HepG2 (cell line): Measurements from ENCODE around the gene SNAP47. TPM values are rescaled to one million over a fixed set of nuclear protein-coding genes. Genes with fewer than 3 reads are reported as not detected.

Source experiments
- HDAC2 ChIP-seq: sonication (generic); formaldehyde crosslinking; IDR thresholded peaks from 2 replicates; pipeline ENCODE4 v1.4.0; 2020; ENCODE audit warnings: missing genetic modification reagents
- HES4 ChIP-seq: sonication (generic); formaldehyde crosslinking; IDR thresholded peaks from 2 replicates; pipeline ENCODE4 v1.9.0; 2021; ENCODE audit warnings: mild to moderate bottlenecking, missing genetic modification reagents, borderline replicate concordance
- HOXA5 ChIP-seq: sonication (generic); formaldehyde crosslinking; IDR thresholded peaks from 2 replicates; pipeline ENCODE4 v1.4.0; 2020; ENCODE audit warnings: missing genetic modification reagents
- KLF13 ChIP-seq: sonication (generic); formaldehyde crosslinking; IDR thresholded peaks from 2 replicates; pipeline ENCODE4 v1.4.0; 2020; ENCODE audit warnings: mild to moderate bottlenecking, missing genetic modification reagents
- MBNL3 ChIP-seq: fragments of 250-450 bp; sonication (Bioruptor Pico); conservative IDR thresholded peaks from 2 replicates; pipeline ENCODE4 v1.8.0; 2022; ENCODE audit warnings: mild to moderate bottlenecking, inconsistent platforms
- MEIS2 ChIP-seq: sonication (generic); formaldehyde crosslinking; IDR thresholded peaks from 2 replicates; pipeline ENCODE4 v1.9.0; 2021; ENCODE audit warnings: mild to moderate bottlenecking, missing genetic modification reagents
- MYPOP ChIP-seq: sonication (generic); formaldehyde crosslinking; IDR thresholded peaks from 2 replicates; pipeline ENCODE4 v1.8.1; 2023; ENCODE audit warnings: mild to moderate bottlenecking, moderate library complexity, missing genetic modification reagents
- REXO4 ChIP-seq: sonication (generic); formaldehyde crosslinking; IDR thresholded peaks from 2 replicates; pipeline ENCODE4 v1.8.0; 2022; ENCODE audit warnings: missing genetic modification reagents, mild to moderate bottlenecking, borderline replicate concordance
- SSRP1 ChIP-seq: IDR thresholded peaks from 2 replicates; pipeline ENCODE4 v1.6.1; 2016; ENCODE audit warnings: control low read depth
- ZBTB46 ChIP-seq: sonication (generic); formaldehyde crosslinking; IDR thresholded peaks from 2 replicates; pipeline ENCODE4 v1.4.0; 2020; ENCODE audit warnings: mild to moderate bottlenecking, missing genetic modification reagents, borderline replicate concordance
- ZIK1 ChIP-seq: sonication (generic); formaldehyde crosslinking; IDR thresholded peaks from 2 replicates; pipeline ENCODE4 v1.5.0; 2020; ENCODE audit warnings: mild to moderate bottlenecking, low read depth, missing genetic modification reagents, borderline replicate concordance
- ZKSCAN8 ChIP-seq: IDR thresholded peaks from 2 replicates; pipeline ENCODE4 v1.6.1; 2016; ENCODE audit warnings: borderline replicate concordance, missing genetic modification reagents, missing compliant biosample characterization
- ZNF670 ChIP-seq: sonication (generic); formaldehyde crosslinking; IDR thresholded peaks from 2 replicates; pipeline ENCODE4 v1.8.0; 2022; ENCODE audit warnings: mild to moderate bottlenecking, missing genetic modification reagents, borderline replicate concordance
- polyA plus RNA-seq, 8 experiments: library from polyadenylated mRNA; depleted of rRNA in 3 of 8; stranded (reverse) in 7 of 8; unstranded in 1 of 8; fragments of >200 nt; fragmentation: Illumina TruSeq in 4 of 8; extraction: Trizol in 4 of 8; gene quantifications; 2 replicates each; pipeline versions ENCODE4 v1.2.1 to v1.2.3, GENCODE V29; 2011 to 2016; ENCODE audit warnings: low read depth in 4 of 8, missing spikeins in 1 of 8, mixed read lengths in 1 of 8; ENCODE audit not compliant: insufficient read depth in 1 of 8
- total RNA-seq, 5 experiments: library from RNA; depleted of rRNA; stranded (reverse); fragments of >200 nt; fragmentation: Illumina TruSeq; extraction: Trizol; gene quantifications; 2 replicates each; pipeline ENCODE4 v1.2.3, GENCODE V29; 2016; ENCODE audit warnings: low read depth in 1 of 5
- TF ChIP-seq, protein P1 (sequence below): sonication (generic); formaldehyde crosslinking; IDR thresholded peaks from 2 replicates; pipeline ENCODE4 v1.4.0; 2020; ENCODE audit warnings: mild to moderate bottlenecking, missing genetic modification reagents, borderline replicate concordance
- TF ChIP-seq, protein P2 (sequence below): sonication (generic); formaldehyde crosslinking; IDR thresholded peaks from 2 replicates; pipeline ENCODE4 v1.4.0; 2020; ENCODE audit warnings: mild to moderate bottlenecking, missing genetic modification reagents
- TF ChIP-seq, protein P3 (sequence below): sonication (generic); formaldehyde crosslinking; IDR thresholded peaks from 2 replicates; pipeline ENCODE4 v1.4.0; 2020; ENCODE audit warnings: missing genetic modification reagents, mild to moderate bottlenecking, borderline replicate concordance

The SNAP47 gene
- total and polyA plus RNA-seq, 2 of the 13 experiments (the other 11 are each of a cell fraction or from before 2014, with no cell fraction given) = 13.6 to 25.1 TPM

GRCh38 chr1:227734856-227735538 is at the start of gene SNAP47, which contains the start of gene JMJD4 (continued):
- TF ChIP-seq, protein P1, sequence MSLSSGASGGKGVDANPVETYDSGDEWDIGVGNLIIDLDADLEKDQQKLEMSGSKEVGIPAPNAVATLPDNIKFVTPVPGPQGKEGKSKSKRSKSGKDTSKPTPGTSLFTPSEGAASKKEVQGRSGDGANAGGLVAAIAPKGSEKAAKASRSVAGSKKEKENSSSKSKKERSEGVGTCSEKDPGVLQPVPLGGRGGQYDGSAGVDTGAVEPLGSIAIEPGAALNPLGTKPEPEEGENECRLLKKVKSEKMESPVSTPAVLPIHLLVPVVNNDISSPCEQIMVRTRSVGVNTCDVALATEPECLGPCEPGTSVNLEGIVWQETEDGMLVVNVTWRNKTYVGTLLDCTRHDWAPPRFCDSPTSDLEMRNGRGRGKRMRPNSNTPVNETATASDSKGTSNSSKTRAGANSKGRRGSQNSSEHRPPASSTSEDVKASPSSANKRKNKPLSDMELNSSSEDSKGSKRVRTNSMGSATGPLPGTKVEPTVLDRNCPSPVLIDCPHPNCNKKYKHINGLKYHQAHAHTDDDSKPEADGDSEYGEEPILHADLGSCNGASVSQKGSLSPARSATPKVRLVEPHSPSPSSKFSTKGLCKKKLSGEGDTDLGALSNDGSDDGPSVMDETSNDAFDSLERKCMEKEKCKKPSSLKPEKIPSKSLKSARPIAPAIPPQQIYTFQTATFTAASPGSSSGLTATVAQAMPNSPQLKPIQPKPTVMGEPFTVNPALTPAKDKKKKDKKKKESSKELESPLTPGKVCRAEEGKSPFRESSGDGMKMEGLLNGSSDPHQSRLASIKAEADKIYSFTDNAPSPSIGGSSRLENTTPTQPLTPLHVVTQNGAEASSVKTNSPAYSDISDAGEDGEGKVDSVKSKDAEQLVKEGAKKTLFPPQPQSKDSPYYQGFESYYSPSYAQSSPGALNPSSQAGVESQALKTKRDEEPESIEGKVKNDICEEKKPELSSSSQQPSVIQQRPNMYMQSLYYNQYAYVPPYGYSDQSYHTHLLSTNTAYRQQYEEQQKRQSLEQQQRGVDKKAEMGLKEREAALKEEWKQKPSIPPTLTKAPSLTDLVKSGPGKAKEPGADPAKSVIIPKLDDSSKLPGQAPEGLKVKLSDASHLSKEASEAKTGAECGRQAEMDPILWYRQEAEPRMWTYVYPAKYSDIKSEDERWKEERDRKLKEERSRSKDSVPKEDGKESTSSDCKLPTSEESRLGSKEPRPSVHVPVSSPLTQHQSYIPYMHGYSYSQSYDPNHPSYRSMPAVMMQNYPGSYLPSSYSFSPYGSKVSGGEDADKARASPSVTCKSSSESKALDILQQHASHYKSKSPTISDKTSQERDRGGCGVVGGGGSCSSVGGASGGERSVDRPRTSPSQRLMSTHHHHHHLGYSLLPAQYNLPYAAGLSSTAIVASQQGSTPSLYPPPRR (CRISPR knock-in tag) = peak; percentile 77
- TF ChIP-seq SSRP1 (CRISPR knock-in tag) (no peak), KLF13 (CRISPR knock-in tag) (no peak; the same call in 1 of the 2 replicates), MBNL3 (CRISPR knock-in tag) (no peak), HOXA5 (peak; percentile 86), ZIK1 (CRISPR knock-in tag) (peak; percentile 31; the same call in 1 of the 2 replicates), ZBTB46 (CRISPR knock-in tag) (no peak), HDAC2 (CRISPR knock-in tag) (peak; percentile 81), HES4 (CRISPR knock-in tag) (peak; percentile 74; the same call in 1 of the 2 replicates), ZNF670 (peak; percentile 93; the same call in 1 of the 2 replicates), MYPOP (peak; percentile 78), ZKSCAN8 (CRISPR knock-in tag) (peak; percentile 90; the same call in 1 of the 2 replicates), REXO4 (CRISPR knock-in tag) (no peak), MEIS2 (CRISPR knock-in tag) (peak; percentile 86)
- TF ChIP-seq, protein P2, sequence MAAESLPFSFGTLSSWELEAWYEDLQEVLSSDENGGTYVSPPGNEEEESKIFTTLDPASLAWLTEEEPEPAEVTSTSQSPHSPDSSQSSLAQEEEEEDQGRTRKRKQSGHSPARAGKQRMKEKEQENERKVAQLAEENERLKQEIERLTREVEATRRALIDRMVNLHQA (CRISPR knock-in tag) = 0 out of 2 replicates have a peak, but pooled peaks have one; percentile 40
- TF ChIP-seq, protein P3, sequence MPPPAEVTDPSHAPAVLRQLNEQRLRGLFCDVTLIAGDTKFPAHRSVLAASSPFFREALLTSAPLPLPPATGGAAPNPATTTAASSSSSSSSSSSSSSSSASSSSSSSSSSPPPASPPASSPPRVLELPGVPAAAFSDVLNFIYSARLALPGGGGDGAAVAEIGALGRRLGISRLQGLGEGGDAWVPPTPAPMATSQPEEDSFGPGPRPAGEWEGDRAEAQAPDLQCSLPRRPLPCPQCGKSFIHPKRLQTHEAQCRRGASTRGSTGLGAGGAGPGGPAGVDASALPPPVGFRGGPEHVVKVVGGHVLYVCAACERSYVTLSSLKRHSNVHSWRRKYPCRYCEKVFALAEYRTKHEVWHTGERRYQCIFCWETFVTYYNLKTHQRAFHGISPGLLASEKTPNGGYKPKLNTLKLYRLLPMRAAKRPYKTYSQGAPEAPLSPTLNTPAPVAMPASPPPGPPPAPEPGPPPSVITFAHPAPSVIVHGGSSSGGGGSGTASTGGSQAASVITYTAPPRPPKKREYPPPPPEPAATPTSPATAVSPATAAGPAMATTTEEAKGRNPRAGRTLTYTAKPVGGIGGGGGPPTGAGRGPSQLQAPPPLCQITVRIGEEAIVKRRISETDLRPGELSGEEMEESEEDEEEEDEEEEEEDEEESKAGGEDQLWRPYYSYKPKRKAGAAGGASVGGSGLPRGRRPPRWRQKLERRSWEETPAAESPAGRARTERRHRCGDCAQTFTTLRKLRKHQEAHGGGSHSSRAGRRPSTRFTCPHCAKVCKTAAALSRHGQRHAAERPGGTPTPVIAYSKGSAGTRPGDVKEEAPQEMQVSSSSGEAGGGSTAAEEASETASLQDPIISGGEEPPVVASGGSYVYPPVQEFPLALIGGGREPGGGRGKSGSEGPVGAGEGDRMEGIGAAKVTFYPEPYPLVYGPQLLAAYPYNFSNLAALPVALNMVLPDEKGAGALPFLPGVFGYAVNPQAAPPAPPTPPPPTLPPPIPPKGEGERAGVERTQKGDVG (CRISPR knock-in tag) = no peak; the same call in 1 of the 2 replicates
